HCT116 (cell line): ENCODE measurements around the gene LAMC3.

Experiments used
- CTCF ChIP-seq, 3 experiments: fragments of 200-600 bp in 1 of 3; sonication (generic) in 1 of 3; IDR thresholded peaks in 2 of 3; conservative IDR thresholded peaks in 1 of 3; 2 replicates each; pipeline ENCODE4 v1.5.1; 2012 to 2017; ENCODE audit warnings: low read depth in 2 of 3, low read length in 2 of 3, antibody characterized with exemption in 1 of 3, borderline replicate concordance in 1 of 3, control low read depth in 1 of 3, mild to moderate bottlenecking in 1 of 3, mixed read lengths in 1 of 3, mixed run types in 1 of 3, moderate library complexity in 1 of 3; ENCODE audit not compliant: insufficient read depth in 1 of 3
- EZH2 ChIP-seq: fragments of 200-600 bp; sonication (generic); IDR thresholded peaks from 2 replicates; pipeline ENCODE4 v1.6.1; 2017; ENCODE audit warnings: antibody characterized with exemption, mixed run types

GRCh38 chr9:131050831-131051230 lies 41.9 kb downstream of the LAMC3 start:
- TF ChIP-seq EZH2 (no peak), CTCF (IDR thresholded peaks at IDR 0.05 in 2 of 3, conservative IDR thresholded peaks at IDR 0.05 in 1 of 3; ENCODE audit: borderline replicate concordance in 1 of 3, insufficient read depth in 1 of 3, low read depth in 2 of 3, low read length in 2 of 3) (no peak)
